Osteoblast (primary cell): ENCODE results near the gene CDK5RAP2. TPM values are rescaled to one million over a fixed set of nuclear protein-coding genes. Genes with fewer than 3 reads are reported as not detected.

Experiments
- DNase-seq: peaks from one replicate; pipeline ENCODE4 v3.0.0; 2011; ENCODE audit warnings: low spot score, mixed read lengths; ENCODE audit not compliant: insufficient read length; ENCODE audit errors: missing footprints
- H2AFZ ChIP-seq: 2 replicates; pipeline ENCODE4 v1.6.0; 2011; ENCODE audit warnings: mild to moderate bottlenecking, low read length
- H3K27ac ChIP-seq: 2 replicates; pipeline ENCODE4 v1.5.1; 2011; ENCODE audit warnings: mild to moderate bottlenecking, low read depth, low read length, moderate library complexity
- H3K27me3 ChIP-seq: 2 replicates; pipeline ENCODE4 v1.6.0; 2012; ENCODE audit warnings: mild to moderate bottlenecking, control low read depth, inconsistent platforms, low read length, moderate library complexity; ENCODE audit not compliant: insufficient read depth
- H3K36me3 ChIP-seq: 2 replicates; pipeline ENCODE4 v1.5.1; 2011; ENCODE audit warnings: mild to moderate bottlenecking, low read length, control low read depth, moderate library complexity; ENCODE audit not compliant: insufficient read depth
- H3K4me1 ChIP-seq: 2 replicates; pipeline ENCODE4 v1.5.1; 2011; ENCODE audit warnings: mild to moderate bottlenecking, low read length, control low read depth, moderate library complexity; ENCODE audit not compliant: insufficient read depth
- H3K4me2 ChIP-seq: 2 replicates; pipeline ENCODE4 v1.6.0; 2011; ENCODE audit warnings: mild to moderate bottlenecking, low read length; ENCODE audit not compliant: insufficient read depth
- H3K4me3 ChIP-seq: fragments of 200-600 bp; sonication (generic); 3 replicates; pipeline ENCODE4 v1.5.1; 2012; ENCODE audit warnings: mild to moderate bottlenecking, low read length, inconsistent platforms; ENCODE audit not compliant: insufficient read depth
- H3K79me2 ChIP-seq: 2 replicates; pipeline ENCODE4 v1.6.0; 2012; ENCODE audit warnings: mild to moderate bottlenecking, low read length, control low read depth, inconsistent platforms; ENCODE audit not compliant: insufficient read depth
- H3K9me3 ChIP-seq: 2 replicates; pipeline ENCODE4 v1.5.1; 2011; ENCODE audit warnings: low read depth, low read length, control low read depth
- H4K20me1 ChIP-seq: 2 replicates; pipeline ENCODE4 v1.6.0; 2012; ENCODE audit warnings: mild to moderate bottlenecking, low read length, control low read depth; ENCODE audit not compliant: insufficient read depth
- total RNA-seq: library from RNA; depleted of rRNA; stranded (reverse); fragments of >200 nt; gene quantifications from 2 replicates; pipeline ENCODE4 v1.2.3, GENCODE V29; 2012
- TF ChIP-seq, protein P1 (sequence below): IDR thresholded peaks from 2 replicates; pipeline ENCODE4 v1.5.1; 2011; ENCODE audit warnings: mild to moderate bottlenecking, low read depth, low read length, moderate library complexity; ENCODE audit errors: extremely low read depth

CDK5RAP2 gene
- total RNA-seq, 1 donor = 59.7 TPM

DNA sequence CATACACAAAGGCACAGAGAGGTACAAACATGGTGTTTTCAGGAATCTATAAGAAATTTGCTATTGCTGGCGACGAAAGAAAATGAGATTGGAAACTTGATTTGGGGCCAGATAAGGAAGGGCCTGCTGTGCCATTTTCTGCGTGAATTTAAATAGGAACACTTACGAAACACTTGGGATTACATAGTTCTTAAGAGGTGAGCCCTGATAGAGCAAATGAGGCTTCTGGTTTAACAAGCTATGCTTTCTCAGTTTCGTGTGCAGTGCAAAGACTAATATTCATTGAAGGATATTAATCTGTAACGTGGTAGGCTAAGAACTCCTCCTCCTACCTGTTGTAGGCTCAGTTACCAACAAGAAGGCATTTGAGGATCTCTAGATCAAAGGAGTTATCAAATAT lies 93.1 kb downstream of the CDK5RAP2 start:
- H3K4me2 ChIP-seq = no peak overlapping the region
- H3K4me1 ChIP-seq = peaks cover 10% of the 10 kb centered on the region
- no peaks in the 10 kb centered on the region for H3K79me2 ChIP-seq
- no peaks in the 10 kb centered on the region for H4K20me1 ChIP-seq
- DNase-seq = no peak
- H3K36me3 ChIP-seq = peaks cover 15% of the 10 kb centered on the region
- no peaks in the 10 kb centered on the region for H3K9me3 ChIP-seq
- H3K27ac ChIP-seq = peak overlapping the region; percentile 23
- H3K4me3 ChIP-seq = no peak overlapping the region
- no peaks in the 10 kb centered on the region for H3K27me3 ChIP-seq
- TF ChIP-seq, protein P1, sequence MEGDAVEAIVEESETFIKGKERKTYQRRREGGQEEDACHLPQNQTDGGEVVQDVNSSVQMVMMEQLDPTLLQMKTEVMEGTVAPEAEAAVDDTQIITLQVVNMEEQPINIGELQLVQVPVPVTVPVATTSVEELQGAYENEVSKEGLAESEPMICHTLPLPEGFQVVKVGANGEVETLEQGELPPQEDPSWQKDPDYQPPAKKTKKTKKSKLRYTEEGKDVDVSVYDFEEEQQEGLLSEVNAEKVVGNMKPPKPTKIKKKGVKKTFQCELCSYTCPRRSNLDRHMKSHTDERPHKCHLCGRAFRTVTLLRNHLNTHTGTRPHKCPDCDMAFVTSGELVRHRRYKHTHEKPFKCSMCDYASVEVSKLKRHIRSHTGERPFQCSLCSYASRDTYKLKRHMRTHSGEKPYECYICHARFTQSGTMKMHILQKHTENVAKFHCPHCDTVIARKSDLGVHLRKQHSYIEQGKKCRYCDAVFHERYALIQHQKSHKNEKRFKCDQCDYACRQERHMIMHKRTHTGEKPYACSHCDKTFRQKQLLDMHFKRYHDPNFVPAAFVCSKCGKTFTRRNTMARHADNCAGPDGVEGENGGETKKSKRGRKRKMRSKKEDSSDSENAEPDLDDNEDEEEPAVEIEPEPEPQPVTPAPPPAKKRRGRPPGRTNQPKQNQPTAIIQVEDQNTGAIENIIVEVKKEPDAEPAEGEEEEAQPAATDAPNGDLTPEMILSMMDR = no peak
- H2AFZ ChIP-seq = no peak overlapping the region

DNA sequence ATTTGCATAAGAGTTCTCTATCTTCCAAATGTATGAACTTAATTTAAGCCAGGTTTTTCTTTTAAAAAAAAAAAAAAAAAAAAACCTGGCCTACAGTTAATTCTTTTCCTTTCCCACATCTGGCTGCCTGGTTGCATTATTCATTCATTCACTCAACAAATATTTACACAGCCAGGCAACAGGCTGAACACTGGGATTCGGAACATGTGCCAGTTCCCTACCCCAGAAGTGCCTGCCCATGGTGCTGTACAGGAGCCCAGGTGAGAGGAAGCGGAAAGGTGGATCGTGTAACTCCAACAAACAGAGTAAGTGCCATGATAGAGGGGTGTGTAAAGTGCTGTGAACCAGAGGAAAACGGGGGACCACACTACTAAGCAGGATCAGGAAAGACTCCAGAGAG lies 93.6 kb downstream of the CDK5RAP2 start:
- Histone ChIP-seq H3K36me3 (peaks cover 15% of the 10 kb centered on the region), H3K9me3 (no peaks in the 10 kb centered on the region), H3K4me1 (peaks cover 13% of the 10 kb centered on the region), H4K20me1 (no peaks in the 10 kb centered on the region), H3K27me3 (no peaks in the 10 kb centered on the region), H3K4me3 (no peak overlapping the region), H3K4me2 (no peak overlapping the region), H3K79me2 (no peaks in the 10 kb centered on the region), H3K27ac (peak overlapping the region; percentile 23), H2AFZ (no peak overlapping the region)
- no peak for DNase-seq
- TF ChIP-seq, protein P1 = no peak

DNA sequence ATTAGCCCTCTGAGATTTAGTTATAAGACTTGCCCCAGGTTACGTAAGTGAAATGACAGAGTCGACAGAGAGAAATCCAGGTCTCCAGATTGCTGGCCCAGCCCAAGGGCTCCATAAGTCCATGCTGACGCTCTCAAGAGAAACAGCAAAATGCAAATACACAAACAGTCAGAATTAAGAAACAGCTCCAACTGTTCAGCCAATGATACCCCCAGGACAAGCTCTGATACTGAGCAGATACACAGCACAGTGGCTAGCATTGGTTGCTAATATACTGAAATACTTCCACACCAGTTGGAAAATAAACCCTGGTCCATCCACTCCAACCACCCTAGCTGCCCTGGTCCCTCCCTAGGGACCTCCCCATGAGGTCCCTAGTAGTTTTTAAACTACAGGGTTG lies 94.2 kb downstream of the CDK5RAP2 start:
- no peak overlapping the region for H2AFZ ChIP-seq
- no peak overlapping the region for H3K4me2 ChIP-seq
- peaks cover 15% of the 10 kb centered on the region for H3K36me3 ChIP-seq
- no peaks in the 10 kb centered on the region for H3K9me3 ChIP-seq
- no peaks in the 10 kb centered on the region for H3K27me3 ChIP-seq
- no peak for DNase-seq
- H3K4me1 ChIP-seq = peaks cover 17% of the 10 kb centered on the region
- H3K27ac ChIP-seq = no peak overlapping the region
- no peaks in the 10 kb centered on the region for H3K79me2 ChIP-seq
- H4K20me1 ChIP-seq = no peaks in the 10 kb centered on the region
- H3K4me3 ChIP-seq = no peak overlapping the region
- TF ChIP-seq, protein P1 = no peak

DNA sequence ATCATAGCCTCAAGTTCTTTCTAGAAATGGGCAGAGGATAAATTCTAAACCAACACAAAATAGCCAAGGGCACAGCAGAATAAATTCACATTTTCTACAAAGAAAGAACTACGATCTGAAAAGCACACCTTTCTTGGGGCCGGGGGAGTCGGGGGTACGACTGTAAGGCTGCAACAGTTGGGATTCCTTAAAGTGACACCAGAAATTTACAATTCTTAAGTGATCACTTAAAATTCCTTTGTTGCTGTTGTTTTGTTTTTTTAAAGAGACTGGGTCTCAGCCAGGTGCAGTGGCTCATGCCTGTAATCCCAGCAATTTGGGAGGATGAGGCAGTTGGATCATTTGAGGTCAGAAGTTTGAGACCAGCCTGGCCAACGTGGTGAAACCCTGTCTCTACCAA lies 95.8 kb downstream of the CDK5RAP2 start:
- no peak overlapping the region for H2AFZ ChIP-seq
- H3K36me3 ChIP-seq = peaks cover 9% of the 10 kb centered on the region
- no peak overlapping the region for H3K27ac ChIP-seq
- H3K9me3 ChIP-seq = no peaks in the 10 kb centered on the region
- H3K4me1 ChIP-seq = peaks cover 25% of the 10 kb centered on the region
- TF ChIP-seq, protein P1 = no peak
- H3K27me3 ChIP-seq = no peaks in the 10 kb centered on the region
- no peak for DNase-seq
- no peaks in the 10 kb centered on the region for H4K20me1 ChIP-seq
- no peak overlapping the region for H3K4me3 ChIP-seq
- H3K4me2 ChIP-seq = no peak overlapping the region
- H3K79me2 ChIP-seq = no peaks in the 10 kb centered on the region
